NCI-H82 (cell line): Measurements from ENCODE around the gene TMEM101.
"Not testable (repeated sequence)": the region's sequence is repeated elsewhere in the genome, so short reads cannot be mapped to it uniquely, and the experiment has no call there.

Experiments used
- DNase-seq: peaks from one replicate; lab custom pipeline; 2025; lab: John Stamatoyannopoulos, UW

The TMEM101 gene

GRCh38 chr17:44000141-44000860 is 14.5 kb downstream of the TMEM101 start:
- DNase-seq: no peak

- DNase-seq: no peak
These were observed 15.7 kb downstream of the TMEM101 start for GRCh38 chr17:43999024-43999423.

- DNase-seq: no peak
These were observed 16.2 kb downstream of the TMEM101 start for GRCh38 chr17:43998552-43998951.

GRCh38 chr17:43997180-43997579 is 17.6 kb downstream of the TMEM101 start:
- DNase-seq: not testable (repeated sequence)

- DNase-seq: no peak
These were observed 19.7 kb downstream of the TMEM101 start for GRCh38 chr17:43995150-43995471.

- DNase-seq: peak; percentile 86
These were observed 20.3 kb downstream of the TMEM101 start for GRCh38 chr17:43994272-43995149.

- no peak for DNase-seq
These were observed 22.1 kb downstream of the TMEM101 start for GRCh38 chr17:43992641-43993040.

GRCh38 chr17:43988301-43988700 is 26.5 kb downstream of the TMEM101 start:
- no peak for DNase-seq

GRCh38 chr17:43987131-43988021 is 27.4 kb downstream of the TMEM101 start:
- no peak for DNase-seq

- no peak for DNase-seq
These were observed 28.4 kb downstream of the TMEM101 start for GRCh38 chr17:43986225-43986981.

GRCh38 chr17:43984521-43984920 is 30.2 kb downstream of the TMEM101 start:
- DNase-seq: no peak

- peak; percentile 32 for DNase-seq
These were observed 31.0 kb downstream of the TMEM101 start for GRCh38 chr17:43983515-43984411.

- DNase-seq: no peak
These were observed 31.6 kb downstream of the TMEM101 start for GRCh38 chr17:43983196-43983514.

GRCh38 chr17:43982171-43982570 is 32.6 kb downstream of the TMEM101 start:
- no peak for DNase-seq

- no peak for DNase-seq
These were observed 35.1 kb downstream of the TMEM101 start for GRCh38 chr17:43979671-43980070.

- DNase-seq: no peak
These were observed 35.8 kb downstream of the TMEM101 start for GRCh38 chr17:43979011-43979410.

- DNase-seq: no peak
These were observed 36.7 kb downstream of the TMEM101 start for GRCh38 chr17:43978078-43978477.

- DNase-seq: no peak
These were observed 37.6 kb downstream of the TMEM101 start for GRCh38 chr17:43976963-43977837.

GRCh38 chr17:43975898-43976297 is 38.9 kb downstream of the TMEM101 start:
- DNase-seq: no peak
